Prostate gland (tissue), 2 donors: ENCODE measurements around the gene WWOX.

Experiments used
- POLR2A ChIP-seq: fragments of 450-650 bp; IDR thresholded peaks from one replicate; pipeline ENCODE4 v1.6.1; 2016; ENCODE audit warnings: antibody characterized with exemption, mild to moderate bottlenecking
- TF ChIP-seq, protein P1 (sequence below), 4 experiments: fragments of 200-600 bp in 2 of 4; fragments of 450-650 bp in 2 of 4; sonication (generic) in 2 of 4; IDR thresholded peaks; 1 replicate in 3 of 4; 2 replicates in 1 of 4; pipeline ENCODE4 v1.5.1; 2016 to 2019; ENCODE audit warnings: antibody characterized with exemption in 4 of 4, mild to moderate bottlenecking in 2 of 4, moderate library complexity in 2 of 4

DNA sequence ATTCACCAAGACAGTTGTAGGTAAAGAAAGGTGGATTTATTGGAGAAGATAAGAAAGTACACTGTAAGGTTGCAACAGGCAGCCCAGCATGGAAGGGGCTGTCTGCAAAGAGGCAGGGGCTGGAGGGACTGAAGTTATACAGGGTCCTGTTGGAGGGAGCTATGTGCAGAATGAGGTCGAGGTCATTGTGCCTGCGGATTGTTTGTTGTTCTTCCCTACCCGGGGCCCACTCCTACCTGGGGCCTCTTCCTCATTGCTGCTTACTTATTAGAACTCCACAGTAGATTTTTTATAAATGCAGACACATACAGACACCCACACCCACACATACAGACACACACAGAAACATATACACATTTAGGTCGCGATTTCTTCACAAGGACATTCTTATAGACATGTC lies 1034.8 kb downstream of the WWOX start:
- TF ChIP-seq, protein P1, sequence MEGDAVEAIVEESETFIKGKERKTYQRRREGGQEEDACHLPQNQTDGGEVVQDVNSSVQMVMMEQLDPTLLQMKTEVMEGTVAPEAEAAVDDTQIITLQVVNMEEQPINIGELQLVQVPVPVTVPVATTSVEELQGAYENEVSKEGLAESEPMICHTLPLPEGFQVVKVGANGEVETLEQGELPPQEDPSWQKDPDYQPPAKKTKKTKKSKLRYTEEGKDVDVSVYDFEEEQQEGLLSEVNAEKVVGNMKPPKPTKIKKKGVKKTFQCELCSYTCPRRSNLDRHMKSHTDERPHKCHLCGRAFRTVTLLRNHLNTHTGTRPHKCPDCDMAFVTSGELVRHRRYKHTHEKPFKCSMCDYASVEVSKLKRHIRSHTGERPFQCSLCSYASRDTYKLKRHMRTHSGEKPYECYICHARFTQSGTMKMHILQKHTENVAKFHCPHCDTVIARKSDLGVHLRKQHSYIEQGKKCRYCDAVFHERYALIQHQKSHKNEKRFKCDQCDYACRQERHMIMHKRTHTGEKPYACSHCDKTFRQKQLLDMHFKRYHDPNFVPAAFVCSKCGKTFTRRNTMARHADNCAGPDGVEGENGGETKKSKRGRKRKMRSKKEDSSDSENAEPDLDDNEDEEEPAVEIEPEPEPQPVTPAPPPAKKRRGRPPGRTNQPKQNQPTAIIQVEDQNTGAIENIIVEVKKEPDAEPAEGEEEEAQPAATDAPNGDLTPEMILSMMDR (IDR thresholded peaks at IDR 0.05): no peak
- TF ChIP-seq POLR2A: no peak
